Measurements from ENCODE around the gene OSBPL9.
A peak's percentile ranks its signal among the peaks of the same experiment; 100 is the strongest.

Gene OSBPL9

GRCh38 chr1:51727366-51727765 lies 110.5 kb downstream of the OSBPL9 start:
- no peak overlapping the region for H3K4me3 ChIP-seq (replicated peaks; ENCODE audit: low read depth, low read length)

DNA sequence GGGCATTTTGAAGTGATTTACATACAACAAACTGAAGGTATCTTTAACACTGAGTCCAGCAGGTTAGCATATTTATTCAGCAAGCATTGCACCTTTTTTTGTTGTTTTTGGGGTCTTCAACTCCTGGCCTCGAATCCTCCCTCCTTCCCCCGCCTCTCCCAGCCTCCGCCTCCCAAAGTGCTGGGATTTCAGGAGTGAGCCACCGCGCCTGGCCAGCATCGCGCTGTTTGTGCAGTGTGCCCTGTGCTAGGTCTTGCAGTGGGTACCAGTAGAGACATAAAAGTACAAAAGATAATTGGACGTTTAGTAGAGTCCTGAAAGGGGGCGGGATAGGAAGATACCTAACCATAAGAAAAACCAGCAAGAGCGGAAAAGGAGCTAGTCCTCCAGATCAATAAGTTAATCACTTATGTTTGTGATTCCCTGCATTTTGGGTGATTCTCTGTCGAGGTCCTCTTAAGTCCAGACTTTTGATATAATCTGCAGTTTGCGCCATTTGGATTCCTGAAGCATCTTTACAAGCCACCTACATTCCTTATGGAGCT lies 111.8 kb downstream of the OSBPL9 start:
- no peak for DNase-seq (ENCODE audit: extremely low read depth, insufficient read length)
- TF ChIP-seq CTCF (IDR thresholded peaks at IDR 0.05; ENCODE audit: insufficient read depth, low read length, poor library complexity, severe bottlenecking), result no peak
- Histone ChIP-seq H3K4me3 (replicated peaks; ENCODE audit: low read depth, low read length) (peak overlapping the region; percentile 83), H3K36me3 (ENCODE audit: control insufficient read depth, insufficient read depth, low read length) (no peaks in the 10 kb centered on the region; the same call in none of the 2 replicates), H3K27me3 (replicated peaks; ENCODE audit: control insufficient read depth, insufficient read depth, low read length) (no peaks in the 10 kb centered on the region)

More at GRCh38 chr1:51727366-51727765, 110.5 kb downstream of the OSBPL9 start:
- Histone ChIP-seq H3K27me3 (replicated peaks; ENCODE audit: control insufficient read depth, insufficient read depth, low read length) (no peaks in the 10 kb centered on the region), H3K36me3 (ENCODE audit: control insufficient read depth, insufficient read depth, low read length) (no peaks in the 10 kb centered on the region)
- no peak for TF ChIP-seq CTCF (IDR thresholded peaks at IDR 0.05; ENCODE audit: insufficient read depth, low read length, poor library complexity, severe bottlenecking)
- DNase-seq (ENCODE audit: extremely low read depth, insufficient read length), result no peak

DNA sequence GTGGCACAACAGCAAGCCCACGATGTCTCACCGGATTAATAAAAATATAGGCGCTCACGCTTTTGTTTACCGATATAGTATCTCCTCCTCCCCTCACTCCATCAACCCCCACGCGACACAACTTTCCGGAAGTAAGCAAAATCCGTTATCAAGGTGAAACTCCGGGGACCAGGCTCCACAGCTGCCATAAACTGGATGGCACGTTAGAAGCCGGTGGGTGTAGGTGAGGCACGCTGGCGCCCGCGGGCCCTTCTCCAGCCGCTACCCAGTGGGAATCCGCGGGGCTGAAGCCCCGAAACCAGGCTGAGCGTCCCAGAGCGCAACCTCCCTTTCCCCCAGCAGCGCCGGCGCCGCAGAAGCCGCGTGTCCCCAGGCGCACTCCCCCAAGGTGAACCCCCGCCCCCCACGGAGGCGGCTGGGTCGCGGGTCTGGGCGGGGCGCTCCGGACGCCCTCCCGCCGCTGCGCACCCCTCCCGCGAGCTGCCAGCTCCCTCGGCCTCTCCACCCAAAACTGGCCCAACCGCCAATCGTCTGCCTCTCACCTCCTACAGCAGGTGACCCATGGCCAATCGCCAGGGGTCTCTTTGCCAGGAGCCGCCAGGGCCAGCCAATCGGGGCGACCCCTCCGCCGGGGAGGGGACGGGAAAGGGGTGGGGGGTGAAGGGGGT lies 112.4 kb downstream of the OSBPL9 start:
- Histone ChIP-seq H3K4me3 (replicated peaks; ENCODE audit: low read depth, low read length) (peak overlapping the region; percentile 90), H3K27me3 (replicated peaks; ENCODE audit: control insufficient read depth, insufficient read depth, low read length) (no peaks in the 10 kb centered on the region), H3K36me3 (ENCODE audit: control insufficient read depth, insufficient read depth, low read length) (no peaks in the 10 kb centered on the region; the same call in none of the 2 replicates)
- peak; percentile 97 for DNase-seq (ENCODE audit: extremely low read depth, insufficient read length)
- no peak for TF ChIP-seq CTCF (IDR thresholded peaks at IDR 0.05; ENCODE audit: insufficient read depth, low read length, poor library complexity, severe bottlenecking)

- Histone ChIP-seq H3K36me3 (ENCODE audit: control insufficient read depth, insufficient read depth, low read length) (no peaks in the 10 kb centered on the region; the same call in none of the 2 replicates), H3K27me3 (replicated peaks; ENCODE audit: control insufficient read depth, insufficient read depth, low read length) (no peaks in the 10 kb centered on the region), H3K4me3 (replicated peaks; ENCODE audit: low read depth, low read length) (peak overlapping the region; percentile 90)
- no peak for TF ChIP-seq CTCF (IDR thresholded peaks at IDR 0.05; ENCODE audit: insufficient read depth, low read length, poor library complexity, severe bottlenecking)
- DNase-seq (ENCODE audit: extremely low read depth, insufficient read length), result no peak
Measured at GRCh38 chr1:51729824-51730301, 113.0 kb downstream of the OSBPL9 start.

GRCh38 chr1:51731998-51732397 lies 115.1 kb downstream of the OSBPL9 start:
- H3K4me3 ChIP-seq (replicated peaks; ENCODE audit: low read depth, low read length), result peak overlapping the region; percentile 90
- H3K27me3 ChIP-seq (replicated peaks; ENCODE audit: control insufficient read depth, insufficient read depth, low read length), result no peaks in the 10 kb centered on the region
- H3K36me3 ChIP-seq (ENCODE audit: control insufficient read depth, insufficient read depth, low read length), result peaks cover 1% of the 10 kb centered on the region
- DNase-seq (ENCODE audit: extremely low read depth, insufficient read length), result no peak
- TF ChIP-seq CTCF (IDR thresholded peaks at IDR 0.05; ENCODE audit: insufficient read depth, low read length, poor library complexity, severe bottlenecking), result no peak
